Activated CD8-positive, alpha-beta memory T cell treated with anti-CD3 and anti-CD28 coated beads, Interleukin-2, amount 50 U/mL, for 48 hours (primary cell): ENCODE measurements around the gene SHROOM3.
"Not testable (repeated sequence)": the region's sequence is repeated elsewhere in the genome, so short reads cannot be mapped to it uniquely, and the experiment has no call there.

Source experiments
- DNase-seq: peaks from one replicate; pipeline ENCODE4 v3.0.0-alpha.2; 2020

Gene SHROOM3

DNA sequence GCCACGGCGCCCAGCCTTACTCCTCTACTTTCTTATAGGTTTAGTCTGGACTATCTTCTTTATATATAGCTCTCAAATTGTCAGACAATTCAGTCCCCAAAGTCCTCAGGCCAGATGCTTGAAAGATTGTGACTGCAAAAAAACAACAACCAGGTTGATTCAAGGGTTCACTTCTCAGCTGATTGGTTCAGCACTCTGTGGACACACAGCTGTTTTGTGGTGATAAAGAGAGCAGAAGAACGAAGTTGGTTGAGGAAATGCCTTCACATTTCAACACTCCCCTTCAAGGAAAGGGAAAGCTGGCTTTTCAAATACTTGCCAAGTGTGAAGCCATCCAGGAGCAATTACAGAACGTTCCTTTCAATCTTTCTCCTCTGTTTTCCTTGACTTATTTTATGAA is 166.8 kb downstream of the SHROOM3 start:
- DNase-seq, result no peak

- DNase-seq, result no peak
Observed at GRCh38 chr4:76605099-76605563, 170.1 kb downstream of the SHROOM3 start.

- no peak for DNase-seq
Observed at GRCh38 chr4:76606645-76607265, 171.7 kb downstream of the SHROOM3 start.

DNA sequence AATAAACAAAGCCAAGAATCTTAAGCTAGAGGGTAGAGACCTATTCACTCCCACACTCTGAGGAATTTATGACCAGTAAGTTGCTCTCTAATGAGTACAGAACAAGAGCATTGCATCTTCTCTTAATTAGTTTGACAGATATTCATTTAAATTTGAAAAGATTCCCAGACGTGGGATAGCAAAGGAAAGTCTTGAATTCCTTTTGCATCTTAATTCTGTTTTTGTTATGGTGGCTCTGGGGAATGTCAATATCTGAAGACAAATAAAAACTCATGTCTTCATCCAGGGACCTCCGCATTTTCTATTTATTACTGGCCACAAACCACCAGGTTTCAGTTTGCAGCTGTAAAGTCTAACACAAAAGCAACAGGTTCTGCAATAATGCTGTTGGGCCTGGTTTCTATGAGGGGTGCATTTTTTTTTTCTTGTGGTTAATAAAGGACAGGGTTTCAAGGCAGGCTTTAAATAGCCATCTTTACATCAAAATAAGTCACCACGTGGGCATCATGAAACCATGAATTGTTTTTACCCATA is 172.3 kb downstream of the SHROOM3 start:
- no peak for DNase-seq

- no peak for DNase-seq
Observed at GRCh38 chr4:76607846-76608245, 172.8 kb downstream of the SHROOM3 start.

GRCh38 chr4:76608549-76608948 is 173.5 kb downstream of the SHROOM3 start:
- DNase-seq, result not testable (repeated sequence)

- no peak for DNase-seq
Observed at GRCh38 chr4:76610751-76611547, 175.9 kb downstream of the SHROOM3 start.

GRCh38 chr4:76611616-76612207 is 176.7 kb downstream of the SHROOM3 start:
- no peak for DNase-seq

- no peak for DNase-seq
Observed at GRCh38 chr4:76614589-76614988, 179.6 kb downstream of the SHROOM3 start.

- DNase-seq, result no peak
Observed at GRCh38 chr4:76615999-76616398, 181.0 kb downstream of the SHROOM3 start.

DNA sequence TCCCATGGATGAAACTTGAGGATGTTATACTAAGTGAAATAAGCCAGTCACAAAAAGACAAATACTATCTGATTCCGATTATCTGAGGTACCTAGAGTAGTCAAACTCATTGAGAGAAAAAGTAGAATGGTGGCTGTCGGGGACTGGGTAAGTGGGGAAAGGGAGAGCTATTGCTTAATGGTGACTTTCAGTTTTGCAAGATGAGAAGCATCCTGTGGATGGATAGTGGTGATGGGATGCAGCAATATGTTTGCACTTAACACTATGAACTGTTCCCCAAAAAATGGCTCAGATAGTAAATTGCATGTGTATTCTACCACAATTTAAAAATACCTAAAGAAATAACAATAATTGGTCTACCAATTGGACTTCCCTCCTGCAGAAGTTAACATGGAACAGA is 181.5 kb downstream of the SHROOM3 start:
- no peak for DNase-seq

DNA sequence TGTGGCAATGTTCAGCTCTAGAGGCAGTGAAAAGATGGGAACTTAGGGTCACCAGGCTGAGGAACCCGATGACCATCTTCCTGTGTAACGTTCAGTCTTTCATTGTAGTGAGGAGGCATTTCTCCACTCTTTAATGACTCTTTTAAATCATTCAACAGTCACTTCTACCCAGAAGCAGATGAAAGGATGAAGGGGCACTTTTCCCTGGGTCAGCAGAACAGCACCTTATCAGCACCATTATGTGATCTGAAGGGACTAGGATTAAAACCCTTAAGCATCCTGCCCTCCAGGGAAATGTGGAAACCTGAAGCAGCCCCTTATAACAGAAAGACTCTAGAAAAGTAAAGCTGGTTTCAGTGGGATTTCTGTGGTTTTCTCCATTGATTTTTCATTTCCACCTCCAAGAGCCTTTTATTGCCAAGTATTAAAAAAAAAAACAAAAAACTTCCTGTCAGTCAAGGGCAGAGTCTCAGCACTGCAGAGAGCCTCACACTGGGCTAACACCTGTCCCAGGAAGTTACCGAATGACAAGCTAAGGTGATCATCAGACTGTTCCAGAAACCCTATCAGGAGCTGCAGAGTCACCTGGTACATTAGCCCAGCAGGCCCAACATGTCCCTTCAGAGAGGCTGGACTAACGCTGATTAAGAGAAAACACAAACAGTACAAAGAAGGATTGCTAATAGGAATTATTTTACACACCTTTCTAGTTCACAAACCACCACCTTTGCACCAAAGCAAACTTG is 185.9 kb downstream of the SHROOM3 start:
- DNase-seq, result no peak

DNA sequence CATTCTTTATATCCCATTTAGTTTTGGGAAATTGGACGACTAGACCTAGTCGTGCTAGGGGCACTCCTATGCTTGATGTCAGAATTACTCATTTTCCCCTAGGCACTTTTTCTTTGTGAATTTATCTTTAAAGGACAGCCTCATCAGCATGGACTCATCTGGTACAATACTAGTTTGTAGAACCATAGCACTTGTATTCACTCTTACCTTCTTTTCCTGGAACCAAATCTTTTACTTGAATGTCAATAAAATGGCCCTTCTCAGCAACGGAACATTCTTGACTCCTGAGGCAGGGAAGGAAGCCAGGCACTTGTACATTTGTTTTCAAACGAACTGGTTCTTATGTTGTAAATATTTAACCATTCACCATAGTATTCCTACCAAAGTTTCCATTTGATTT is 187.1 kb downstream of the SHROOM3 start:
- DNase-seq, result no peak

- DNase-seq, result no peak
Observed at GRCh38 chr4:76622717-76623116, 187.7 kb downstream of the SHROOM3 start.

DNA sequence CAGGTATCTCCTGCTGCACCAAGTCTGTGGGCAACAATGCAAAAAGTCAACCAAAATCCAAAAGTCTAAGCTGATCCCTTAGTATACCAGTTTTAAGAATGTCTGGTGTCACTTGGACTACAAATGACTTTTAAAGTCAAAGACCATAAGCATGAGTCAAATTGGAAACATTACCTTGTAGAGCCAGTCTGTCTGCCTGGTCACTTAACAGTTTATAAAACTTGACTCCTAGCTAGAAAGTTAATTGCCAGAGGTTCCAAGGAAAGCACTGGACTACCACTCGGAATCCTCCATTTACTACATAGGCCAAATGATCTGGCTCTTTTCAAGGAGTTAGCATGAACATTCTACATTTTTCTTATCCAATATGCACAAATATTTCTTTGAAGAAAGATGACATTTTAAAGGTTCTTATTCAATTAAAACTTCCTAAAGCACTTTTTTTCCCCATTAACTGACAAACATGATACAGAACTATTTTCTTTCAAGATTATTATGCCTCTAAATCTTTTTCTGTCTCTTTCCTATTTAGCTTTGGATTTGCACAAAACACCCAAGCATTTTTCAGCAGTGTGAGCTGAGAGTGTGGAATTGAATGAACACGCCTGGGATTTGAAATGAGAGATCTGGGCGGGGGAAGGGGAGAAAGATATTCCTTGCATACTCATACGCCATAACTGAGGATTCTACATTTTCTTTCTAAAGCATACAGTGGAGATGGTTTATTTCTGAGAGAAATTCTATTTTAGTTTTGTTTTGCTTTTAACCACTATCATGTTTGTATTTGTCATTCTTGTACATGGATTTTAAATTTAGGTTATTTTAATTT is 188.4 kb downstream of the SHROOM3 start:
- DNase-seq, result no peak

GRCh38 chr4:76624241-76624681 is 189.2 kb downstream of the SHROOM3 start:
- no peak for DNase-seq

DNA sequence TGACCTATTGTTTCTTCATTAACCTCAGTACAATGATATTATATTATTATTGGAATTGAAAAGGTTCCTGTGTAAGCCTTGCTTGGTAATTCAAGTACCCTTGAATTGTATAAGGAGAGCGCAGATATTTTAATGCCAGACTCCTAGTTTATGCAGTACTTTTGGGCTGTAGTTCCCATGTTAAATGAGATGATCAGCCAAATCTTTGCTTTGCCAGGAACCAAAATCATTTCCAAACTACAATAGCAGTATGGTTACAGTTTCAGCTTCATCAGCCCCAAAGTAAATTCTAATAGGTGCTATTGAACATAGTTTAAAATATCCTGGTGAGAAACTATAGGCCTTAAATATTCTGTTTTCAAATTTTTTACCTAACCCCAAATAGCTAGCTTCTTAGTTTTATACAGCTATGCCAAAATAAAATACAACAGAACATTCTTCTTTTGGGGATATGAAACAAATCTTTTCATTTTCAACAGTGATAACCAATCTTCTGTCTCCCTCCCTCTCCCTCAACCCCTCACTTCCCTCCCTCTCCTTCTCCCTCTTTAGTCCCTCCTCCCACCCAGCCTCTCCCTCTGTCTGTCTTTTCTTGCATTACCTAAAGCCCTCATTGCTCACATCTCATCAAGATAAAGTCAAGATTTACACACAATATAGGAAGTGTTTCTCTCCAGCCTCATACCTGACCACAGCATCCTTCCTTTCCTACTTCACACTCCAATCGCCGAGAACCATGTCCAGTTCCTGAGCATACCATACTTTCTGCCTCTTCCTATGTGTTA is 190.1 kb downstream of the SHROOM3 start:
- DNase-seq, result no peak

DNA sequence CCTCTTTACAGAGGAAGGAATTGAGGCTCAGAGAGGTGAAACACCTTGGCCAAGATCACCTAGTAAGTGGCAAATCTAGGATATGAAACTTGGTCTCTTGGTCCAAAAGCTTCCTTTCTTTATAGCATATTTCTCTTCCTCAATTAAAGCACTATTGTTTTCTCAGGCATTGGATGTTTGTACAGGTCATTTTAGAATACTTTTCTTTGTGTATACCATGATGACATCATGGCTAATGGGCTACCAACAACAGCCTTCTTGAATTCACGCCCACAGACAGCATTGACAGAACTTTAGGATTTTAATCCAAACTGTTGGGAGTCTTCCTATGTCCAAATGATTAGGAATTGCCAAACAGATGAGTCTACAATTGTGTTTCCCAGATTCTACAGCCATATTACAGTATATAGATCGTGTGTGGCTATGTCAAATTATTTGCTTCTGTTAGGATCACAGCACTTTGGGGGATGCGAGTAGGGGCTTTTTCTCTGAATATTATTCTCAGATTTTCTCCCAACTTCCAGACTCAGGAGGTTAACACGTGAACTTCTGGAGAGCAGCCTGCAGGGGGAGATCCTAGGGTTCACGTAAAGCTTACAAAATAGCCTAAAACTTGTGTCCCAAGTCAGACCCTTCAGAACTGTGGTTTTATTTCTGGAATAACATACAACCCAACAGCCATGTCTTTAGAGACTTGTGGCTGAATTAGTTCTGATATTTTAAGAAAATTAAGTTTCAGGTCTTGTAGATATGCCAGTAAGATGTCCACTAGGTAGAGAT is 191.8 kb downstream of the SHROOM3 start:
- no peak for DNase-seq

DNA sequence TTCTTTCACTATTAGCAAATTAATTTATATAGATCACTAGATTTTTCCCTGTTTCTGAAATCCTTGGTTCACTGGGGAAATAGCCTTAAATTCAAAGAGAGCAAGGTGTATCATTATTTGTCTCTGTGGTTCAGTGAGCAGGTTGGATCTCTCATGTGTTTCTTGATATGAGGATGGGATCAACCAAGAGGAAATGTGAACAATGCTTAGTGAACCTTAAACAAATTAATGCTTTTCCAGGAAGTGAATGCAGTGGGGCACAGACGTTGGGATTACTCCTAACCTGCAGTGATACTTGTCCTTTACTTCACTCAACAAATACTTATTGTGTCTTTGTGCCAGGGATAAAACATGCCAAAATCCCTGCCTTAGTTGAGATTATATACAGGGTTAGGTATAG is 193.2 kb downstream of the SHROOM3 start:
- DNase-seq, result no peak

DNA sequence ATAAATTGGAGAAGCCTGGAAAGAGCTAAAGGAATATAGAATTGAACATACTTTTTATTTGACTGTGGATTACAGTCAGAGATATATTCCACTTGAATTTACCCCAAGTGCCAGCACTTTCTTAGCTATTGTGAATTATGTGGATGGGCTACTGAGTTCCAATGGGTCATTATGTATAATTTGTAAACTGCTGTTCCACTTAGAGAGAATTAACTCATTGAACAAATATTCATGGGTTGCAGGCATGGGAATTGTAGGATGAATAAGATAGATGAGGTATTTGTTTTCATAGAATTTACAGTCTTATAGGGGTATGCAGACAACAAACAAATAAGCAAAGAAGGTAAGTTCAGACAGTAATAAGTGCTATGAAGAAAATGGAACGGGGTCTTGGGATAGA is 195.7 kb downstream of the SHROOM3 start:
- no peak for DNase-seq
